ENCODE data around the gene SPARCL1. TPM values are rescaled to one million over a fixed set of nuclear protein-coding genes. Genes with fewer than 3 reads are reported as not detected.

Gene SPARCL1
- total and polyA plus RNA-seq, 2 donors (not counting 1 experiment from before 2014, with no cell fraction given), result 0.64 to 4.1 TPM

DNA sequence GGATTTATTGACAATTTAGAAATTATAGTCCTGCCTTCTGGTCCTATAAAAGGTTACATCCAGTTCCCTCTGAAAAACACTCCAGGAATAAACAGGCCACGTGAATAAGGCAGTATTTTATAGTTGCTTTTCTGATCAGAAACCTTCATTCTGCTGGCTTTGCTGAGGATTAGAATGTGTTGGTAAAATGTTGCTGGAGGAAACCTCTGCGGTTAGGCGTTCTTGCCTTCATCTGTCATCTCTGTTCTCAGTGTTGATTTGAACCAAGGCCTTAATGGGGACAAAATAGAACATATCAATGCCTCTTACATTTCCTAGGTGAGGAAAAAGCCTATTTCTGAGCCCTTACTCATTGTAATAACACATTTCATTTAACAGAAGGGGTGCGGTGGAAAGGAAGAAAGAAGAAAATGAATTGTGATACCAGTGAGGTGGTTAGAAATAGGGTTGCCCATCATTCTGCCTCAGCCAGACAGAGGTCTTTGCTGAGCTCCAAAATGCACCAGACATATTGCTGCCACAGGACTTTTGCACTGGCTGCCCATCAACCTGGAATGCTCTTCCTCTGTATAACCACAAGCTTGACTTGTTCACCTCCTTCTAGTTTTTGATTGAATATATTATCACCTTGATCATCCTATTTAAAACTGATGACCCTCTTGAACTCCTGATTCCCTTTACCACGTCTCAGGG, 18.0 kb upstream of the SPARCL1 start:
- H2AFZ ChIP-seq (ENCODE audit: low read length), result no peak overlapping the region
- no peaks in the 10 kb centered on the region for H3K4me1 ChIP-seq (ENCODE audit: control insufficient read depth, extremely low read depth, insufficient read depth, low read length)
- no peak for TF ChIP-seq EZH2 (IDR thresholded peaks at IDR 0.05; ENCODE audit: low read length, missing control alignments)
- TF ChIP-seq, protein P1, sequence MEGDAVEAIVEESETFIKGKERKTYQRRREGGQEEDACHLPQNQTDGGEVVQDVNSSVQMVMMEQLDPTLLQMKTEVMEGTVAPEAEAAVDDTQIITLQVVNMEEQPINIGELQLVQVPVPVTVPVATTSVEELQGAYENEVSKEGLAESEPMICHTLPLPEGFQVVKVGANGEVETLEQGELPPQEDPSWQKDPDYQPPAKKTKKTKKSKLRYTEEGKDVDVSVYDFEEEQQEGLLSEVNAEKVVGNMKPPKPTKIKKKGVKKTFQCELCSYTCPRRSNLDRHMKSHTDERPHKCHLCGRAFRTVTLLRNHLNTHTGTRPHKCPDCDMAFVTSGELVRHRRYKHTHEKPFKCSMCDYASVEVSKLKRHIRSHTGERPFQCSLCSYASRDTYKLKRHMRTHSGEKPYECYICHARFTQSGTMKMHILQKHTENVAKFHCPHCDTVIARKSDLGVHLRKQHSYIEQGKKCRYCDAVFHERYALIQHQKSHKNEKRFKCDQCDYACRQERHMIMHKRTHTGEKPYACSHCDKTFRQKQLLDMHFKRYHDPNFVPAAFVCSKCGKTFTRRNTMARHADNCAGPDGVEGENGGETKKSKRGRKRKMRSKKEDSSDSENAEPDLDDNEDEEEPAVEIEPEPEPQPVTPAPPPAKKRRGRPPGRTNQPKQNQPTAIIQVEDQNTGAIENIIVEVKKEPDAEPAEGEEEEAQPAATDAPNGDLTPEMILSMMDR (conservative IDR thresholded peaks at IDR 0.05 in 1 of 2, IDR thresholded peaks at IDR 0.05 in 1 of 2; ENCODE audit: low read depth in 1 of 2, low read length in 2 of 2), result no peak
- no peak overlapping the region for H3K9ac ChIP-seq (ENCODE audit: insufficient read depth, low read length)
- H3K79me2 ChIP-seq (ENCODE audit: control insufficient read depth, insufficient read depth, low read length), result no peaks in the 10 kb centered on the region
- H3K36me3 ChIP-seq (ENCODE audit: control insufficient read depth, insufficient read depth, low read length), result no peaks in the 10 kb centered on the region
- H3K4me3 ChIP-seq (replicated peaks in 1 of 4; ENCODE audit: control extremely low read depth in 1 of 4, insufficient read depth in 1 of 4, low read depth in 3 of 4, low read length in 4 of 4), result no peak overlapping the region
- no peaks in the 10 kb centered on the region for H3K9me3 ChIP-seq (ENCODE audit: control insufficient read depth, insufficient read depth, low read depth, low read length)
- no peaks in the 10 kb centered on the region for H4K20me1 ChIP-seq (ENCODE audit: control insufficient read depth, extremely low read depth, insufficient read depth, low read length)
- no peak overlapping the region for H3K27ac ChIP-seq (ENCODE audit: insufficient read depth, low read length)
- no peak overlapping the region for H3K4me2 ChIP-seq (ENCODE audit: extremely low read depth, insufficient read depth, low read length)
- no peaks in the 10 kb centered on the region for H3K27me3 ChIP-seq (ENCODE audit: control insufficient read depth, insufficient read depth, low read length)
- DNase-seq (ENCODE audit: low read depth in 2 of 2), result no peak

DNA sequence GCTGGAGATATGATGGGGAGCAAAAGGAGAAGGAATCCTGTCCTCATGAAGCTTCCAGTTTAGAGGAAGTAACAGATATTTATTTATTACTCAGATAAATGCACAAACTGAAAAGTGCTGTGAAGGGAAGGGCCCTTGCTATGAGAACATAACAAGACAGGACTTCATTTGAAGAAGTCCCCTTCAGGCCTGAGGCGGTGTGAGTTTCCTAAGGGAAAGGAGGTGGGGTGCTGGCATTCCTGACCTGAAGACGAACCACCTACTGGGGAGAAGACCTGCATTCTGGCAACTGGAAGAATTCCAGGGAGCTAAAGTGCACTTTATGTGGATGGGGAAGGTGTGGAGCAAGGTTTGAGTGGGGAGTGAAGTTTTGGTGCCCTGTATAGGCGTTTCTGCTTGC, 15.9 kb upstream of the SPARCL1 start:
- H3K27ac ChIP-seq (ENCODE audit: insufficient read depth, low read length), result no peak overlapping the region
- H3K27me3 ChIP-seq (ENCODE audit: control insufficient read depth, insufficient read depth, low read length), result no peaks in the 10 kb centered on the region
- H3K9ac ChIP-seq (ENCODE audit: insufficient read depth, low read length), result no peak overlapping the region
- no peak overlapping the region for H2AFZ ChIP-seq (ENCODE audit: low read length)
- no peak for DNase-seq (ENCODE audit: low read depth in 2 of 2)
- H3K9me3 ChIP-seq (ENCODE audit: control insufficient read depth, insufficient read depth, low read depth, low read length), result no peaks in the 10 kb centered on the region
- H3K79me2 ChIP-seq (ENCODE audit: control insufficient read depth, insufficient read depth, low read length), result no peaks in the 10 kb centered on the region
- no peaks in the 10 kb centered on the region for H3K4me1 ChIP-seq (ENCODE audit: control insufficient read depth, extremely low read depth, insufficient read depth, low read length)
- no peak overlapping the region for H3K4me3 ChIP-seq (replicated peaks in 1 of 4; ENCODE audit: control extremely low read depth in 1 of 4, insufficient read depth in 1 of 4, low read depth in 3 of 4, low read length in 4 of 4)
- TF ChIP-seq EZH2 (IDR thresholded peaks at IDR 0.05; ENCODE audit: low read length, missing control alignments), result no peak
- TF ChIP-seq, protein P1 (conservative IDR thresholded peaks at IDR 0.05 in 1 of 2, IDR thresholded peaks at IDR 0.05 in 1 of 2; ENCODE audit: low read depth in 1 of 2, low read length in 2 of 2), result no peak
- no peak overlapping the region for H3K4me2 ChIP-seq (ENCODE audit: extremely low read depth, insufficient read depth, low read length)
- no peaks in the 10 kb centered on the region for H4K20me1 ChIP-seq (ENCODE audit: control insufficient read depth, extremely low read depth, insufficient read depth, low read length)
- H3K36me3 ChIP-seq (ENCODE audit: control insufficient read depth, insufficient read depth, low read length), result no peaks in the 10 kb centered on the region

DNA sequence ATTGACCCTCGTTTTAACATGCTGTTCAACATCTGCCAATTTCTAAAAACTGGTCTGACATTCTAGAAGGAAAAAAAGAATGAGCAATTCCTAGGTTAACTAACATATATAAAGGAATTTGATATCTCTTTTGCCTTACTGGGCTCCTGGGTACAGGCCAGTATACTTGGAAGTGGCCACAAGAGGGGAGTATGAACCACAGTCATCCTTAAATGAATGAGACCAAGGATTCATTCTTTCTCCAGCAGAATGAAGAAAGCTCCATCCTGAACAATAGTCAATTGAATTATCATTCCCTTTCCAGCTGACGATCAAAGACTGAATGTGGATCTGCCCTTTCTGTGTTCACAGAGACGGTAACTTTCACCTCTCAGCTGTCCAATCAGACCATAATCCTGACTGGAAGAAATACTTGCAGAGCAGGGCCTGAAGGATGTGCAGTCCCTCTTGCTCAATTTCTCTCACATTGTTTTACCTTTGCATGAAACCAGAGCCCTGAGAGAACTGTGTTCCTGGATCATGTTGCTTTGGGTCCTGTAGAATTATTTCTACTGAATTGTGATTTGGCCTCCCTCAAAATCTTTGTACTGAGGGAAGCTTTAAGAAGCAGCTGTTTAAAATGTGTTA, 14.8 kb upstream of the SPARCL1 start:
- H2AFZ ChIP-seq (ENCODE audit: low read length), result no peak overlapping the region
- no peak overlapping the region for H3K4me2 ChIP-seq (ENCODE audit: extremely low read depth, insufficient read depth, low read length)
- peak; percentile 58 to 82 for DNase-seq (ENCODE audit: low read depth in 2 of 2)
- TF ChIP-seq, protein P1 (conservative IDR thresholded peaks at IDR 0.05 in 1 of 2, IDR thresholded peaks at IDR 0.05 in 1 of 2; ENCODE audit: low read depth in 1 of 2, low read length in 2 of 2), result peak; percentile 70 to 71
- no peak for TF ChIP-seq EZH2 (IDR thresholded peaks at IDR 0.05; ENCODE audit: low read length, missing control alignments)
- H4K20me1 ChIP-seq (ENCODE audit: control insufficient read depth, extremely low read depth, insufficient read depth, low read length), result no peaks in the 10 kb centered on the region
- no peaks in the 10 kb centered on the region for H3K79me2 ChIP-seq (ENCODE audit: control insufficient read depth, insufficient read depth, low read length)
- no peak overlapping the region for H3K9ac ChIP-seq (ENCODE audit: insufficient read depth, low read length)
- no peaks in the 10 kb centered on the region for H3K4me1 ChIP-seq (ENCODE audit: control insufficient read depth, extremely low read depth, insufficient read depth, low read length)
- H3K36me3 ChIP-seq (ENCODE audit: control insufficient read depth, insufficient read depth, low read length), result no peaks in the 10 kb centered on the region
- no peaks in the 10 kb centered on the region for H3K27me3 ChIP-seq (ENCODE audit: control insufficient read depth, insufficient read depth, low read length)
- no peak overlapping the region for H3K4me3 ChIP-seq (replicated peaks in 1 of 4; ENCODE audit: control extremely low read depth in 1 of 4, insufficient read depth in 1 of 4, low read depth in 3 of 4, low read length in 4 of 4)
- no peaks in the 10 kb centered on the region for H3K9me3 ChIP-seq (ENCODE audit: control insufficient read depth, insufficient read depth, low read depth, low read length)
- no peak overlapping the region for H3K27ac ChIP-seq (ENCODE audit: insufficient read depth, low read length)
